GM18520 (cell line): Measurements from ENCODE around the gene PTX4.
"Not testable (repeated sequence)": the region's sequence is repeated elsewhere in the genome, so short reads cannot be mapped to it uniquely, and the experiment has no call there.

Source experiments
- ATAC-seq: cut with Tn5 transposase; IDR thresholded peaks from one replicate; pipeline ENCODE4 v1.9.1; 2021; ENCODE audit not compliant: unreplicated experiment

Gene PTX4

DNA sequence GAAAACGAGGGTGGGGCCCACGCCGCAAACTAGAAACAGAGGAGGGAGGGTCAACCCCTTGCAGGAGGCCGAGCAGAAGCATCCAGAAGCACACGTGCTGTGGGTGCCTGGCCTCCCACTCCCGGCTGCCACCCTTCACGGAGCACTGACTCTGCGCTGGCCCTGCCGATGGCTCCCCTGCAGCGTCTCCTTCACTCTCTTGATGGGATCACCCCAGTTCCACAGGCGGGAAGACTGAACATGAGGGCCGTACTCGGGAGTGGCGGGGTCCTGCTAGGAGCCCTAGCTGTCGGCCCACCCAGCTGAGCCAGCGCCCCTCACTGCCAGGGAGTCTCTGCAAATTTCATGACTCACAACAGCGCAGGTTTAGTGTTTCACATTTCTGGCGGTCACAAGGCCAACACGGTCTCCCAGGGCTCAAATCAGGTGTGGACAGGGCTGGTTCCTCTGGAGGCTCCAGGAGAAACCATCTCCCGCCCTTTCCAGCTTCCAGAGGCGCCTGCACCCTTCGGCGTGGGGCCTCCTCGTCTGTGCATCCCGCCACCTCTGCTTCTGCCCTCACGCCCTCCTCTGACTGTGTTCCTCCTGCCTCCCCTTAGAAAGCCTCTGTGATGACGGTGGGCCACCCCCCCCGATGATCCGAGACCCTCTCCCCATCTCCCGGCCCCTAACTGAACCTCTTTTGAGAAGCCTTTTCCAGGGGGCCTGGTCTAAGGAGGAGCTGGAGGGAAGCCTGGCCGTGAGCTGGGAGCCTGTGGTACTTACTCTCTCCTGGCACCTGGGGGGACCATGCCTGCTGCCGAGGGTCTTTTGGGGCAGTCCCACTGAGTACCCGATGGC lies 2.0 kb downstream of the PTX4 start:
- no peak for ATAC-seq

DNA sequence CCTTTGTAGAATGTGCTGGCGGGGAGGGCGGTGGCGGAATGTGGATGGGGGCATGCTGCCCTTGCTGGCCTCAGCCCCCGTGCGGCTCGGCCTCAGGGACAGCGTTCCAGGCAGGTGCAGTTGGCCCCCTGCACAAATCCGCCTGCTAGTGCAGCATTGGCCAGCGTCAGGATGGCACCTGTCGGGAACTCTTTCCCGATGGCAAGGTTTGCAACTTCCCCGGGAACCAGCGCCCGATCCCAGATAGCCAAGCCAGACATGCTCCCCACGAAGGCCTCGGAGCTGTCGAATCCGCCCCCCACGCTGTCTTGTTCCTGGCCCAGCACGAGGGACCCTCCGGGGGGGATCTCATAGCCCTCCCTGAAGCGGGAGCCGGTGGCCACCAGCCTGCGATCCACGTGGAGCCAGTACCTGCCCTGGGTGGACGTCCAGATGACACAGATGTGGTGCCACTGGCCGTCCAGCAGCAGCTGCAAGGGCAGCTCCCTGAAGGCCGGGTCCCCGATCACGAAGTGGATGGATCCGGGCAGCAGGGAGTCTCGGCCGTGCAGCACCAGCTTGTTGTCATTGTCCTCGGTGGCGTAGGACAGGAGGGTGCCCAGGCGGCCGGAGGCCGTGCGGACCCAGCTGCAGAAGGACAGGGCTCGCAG lies 2.8 kb downstream of the PTX4 start:
- no peak for ATAC-seq

DNA sequence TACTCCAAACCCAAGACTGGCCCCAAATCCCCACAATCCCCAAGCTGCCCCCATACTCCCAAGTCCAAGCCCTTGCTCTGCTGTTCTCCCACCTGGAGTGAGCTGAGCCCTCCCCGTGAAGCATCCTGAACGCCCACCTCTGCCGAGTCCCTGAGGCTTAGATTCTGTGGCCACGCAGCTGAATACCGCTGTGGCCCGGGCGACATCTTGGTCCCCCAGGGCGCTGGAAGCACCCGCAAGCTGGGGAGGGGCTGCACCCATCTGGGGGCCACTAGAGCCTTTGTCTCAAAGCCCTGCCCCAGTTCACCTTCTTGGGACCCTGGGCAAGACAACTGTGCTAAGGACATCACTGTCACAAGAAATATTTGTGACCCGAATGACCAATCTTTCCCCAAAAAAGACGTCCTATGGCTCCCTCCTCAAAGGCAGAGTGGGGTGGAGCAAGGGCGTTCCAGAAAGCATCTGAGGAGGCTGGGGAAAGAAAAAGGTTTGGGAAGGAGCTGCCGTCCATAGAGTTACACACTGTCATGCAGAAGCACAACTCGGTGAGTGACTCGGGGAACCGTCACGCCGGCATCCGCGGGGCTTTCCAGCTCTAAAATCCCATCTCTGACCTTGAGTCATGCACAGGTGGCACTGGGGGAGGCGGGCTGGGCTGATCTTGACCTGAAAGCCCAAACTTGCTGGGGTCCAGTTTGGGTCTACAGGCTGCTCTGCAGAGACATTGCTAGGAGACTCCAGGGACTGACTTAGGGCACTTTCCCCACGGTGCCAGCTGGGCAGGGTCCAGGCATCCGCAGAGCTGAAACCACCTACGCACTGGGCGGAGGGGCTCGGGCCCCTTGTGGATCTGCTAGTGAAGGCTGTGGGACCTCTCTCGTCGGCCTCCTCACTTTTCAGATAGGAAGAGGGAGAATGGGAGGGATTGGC lies 6.6 kb downstream of the PTX4 start:
- ATAC-seq: no peak

DNA sequence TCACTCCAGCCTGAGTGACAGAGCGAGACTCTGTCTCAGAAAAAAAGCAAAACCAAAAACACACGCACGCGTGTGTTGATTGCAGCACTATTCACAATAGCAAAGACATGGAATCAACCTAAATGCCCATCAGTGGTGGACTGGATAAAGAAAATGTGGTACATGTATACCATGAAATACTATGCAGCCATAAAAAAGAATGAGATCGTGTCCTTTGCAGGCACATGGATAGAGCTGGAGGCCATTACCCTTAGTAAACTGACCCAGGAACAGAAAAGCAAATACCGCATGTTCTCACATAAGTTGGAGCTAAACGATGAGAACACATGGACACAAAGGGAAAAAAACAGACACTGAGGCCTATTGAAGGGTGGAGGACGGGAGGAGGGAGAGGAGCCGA lies 9.8 kb downstream of the PTX4 start:
- ATAC-seq: not testable (repeated sequence)

DNA sequence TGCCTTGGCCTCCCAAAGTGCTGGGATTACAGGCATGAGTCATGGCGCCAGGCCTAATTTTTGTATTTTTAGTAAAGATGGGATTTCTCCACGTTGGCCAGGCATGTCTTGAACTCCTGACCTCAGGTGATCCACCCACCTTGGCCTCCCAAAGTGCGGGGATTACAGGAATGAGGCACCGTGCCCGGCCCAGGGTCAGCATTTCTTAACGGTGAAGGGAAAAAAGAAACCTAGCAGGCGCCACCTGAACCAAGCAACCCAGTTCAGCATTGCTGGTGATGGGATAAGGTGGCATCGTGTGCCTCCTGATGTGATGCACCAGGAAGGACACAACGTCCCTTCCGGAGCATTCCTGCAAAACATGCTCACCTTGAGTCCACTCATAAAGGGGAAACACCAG lies 11.7 kb downstream of the PTX4 start:
- ATAC-seq: no peak

DNA sequence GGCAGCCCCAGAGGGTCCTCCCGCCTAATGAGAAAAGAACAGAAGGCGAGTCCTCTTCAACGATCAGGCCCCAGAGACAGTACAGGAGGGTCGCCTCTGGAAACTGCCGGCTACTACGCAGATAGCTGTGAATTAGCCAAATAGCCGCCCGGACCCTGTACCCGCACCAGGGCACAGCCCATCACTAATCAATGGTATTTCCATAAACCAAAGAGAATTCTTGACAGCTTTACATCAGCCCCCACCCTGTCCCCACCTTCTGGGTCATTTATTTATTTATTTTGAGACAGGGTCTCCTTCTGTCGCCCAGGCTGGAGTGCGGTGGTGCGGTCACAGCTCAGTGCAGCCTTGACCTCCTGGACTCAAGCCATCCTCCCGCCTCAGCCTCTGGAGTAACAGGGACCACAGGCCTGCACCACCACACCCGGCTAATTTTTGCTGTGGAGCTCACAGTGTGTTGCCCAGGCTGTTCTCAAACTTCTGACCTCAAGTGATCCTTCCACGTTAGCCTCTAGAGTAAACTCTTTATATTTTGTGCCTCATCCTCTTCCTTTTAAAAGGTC lies 13.1 kb downstream of the PTX4 start:
- no peak for ATAC-seq

DNA sequence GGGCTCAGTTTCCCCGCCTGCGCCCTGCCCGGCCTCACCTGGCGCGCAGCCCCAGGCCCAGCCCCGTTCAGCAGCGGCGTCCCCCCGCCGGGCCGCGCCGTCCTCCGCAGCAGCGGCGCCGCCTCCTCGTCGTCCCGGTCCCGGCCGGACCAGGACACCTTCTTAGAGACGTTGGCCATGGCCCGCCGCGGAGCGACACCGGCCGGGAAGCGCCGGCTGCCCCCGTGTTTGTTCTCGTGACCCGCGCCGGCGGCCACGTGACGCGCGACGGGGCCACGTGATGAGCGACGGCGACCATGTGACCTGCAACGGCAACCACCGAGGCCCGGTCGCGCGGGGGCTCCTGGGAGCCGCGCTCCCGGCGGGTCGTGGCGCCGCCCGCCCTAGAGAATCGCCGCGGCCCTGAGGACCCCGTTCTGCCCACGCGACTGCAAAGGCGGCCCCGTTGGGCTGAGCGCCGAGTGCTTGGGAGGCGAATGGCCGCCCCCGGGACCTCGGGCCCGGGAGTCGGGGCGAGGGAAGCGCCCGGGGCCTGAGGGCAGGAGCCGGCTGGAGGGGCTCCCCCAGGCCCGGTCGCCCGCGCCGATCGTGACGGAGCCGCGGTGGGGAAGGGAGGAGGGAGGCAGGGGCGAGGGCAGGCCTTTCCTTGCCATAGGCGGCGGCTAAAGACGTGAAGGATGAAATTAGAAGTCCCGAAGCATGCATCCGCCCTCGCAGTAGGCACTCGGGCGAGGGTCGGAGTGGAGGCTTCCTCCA lies 13.8 kb downstream of the PTX4 start, which contains the start of gene CLCN7:
CLCN7 (minus strand) TSS at position 233 of the 756 bp plus-strand sequence; CDS start at position 179, 54 bp downstream.
- peak; percentile 72 for ATAC-seq

DNA sequence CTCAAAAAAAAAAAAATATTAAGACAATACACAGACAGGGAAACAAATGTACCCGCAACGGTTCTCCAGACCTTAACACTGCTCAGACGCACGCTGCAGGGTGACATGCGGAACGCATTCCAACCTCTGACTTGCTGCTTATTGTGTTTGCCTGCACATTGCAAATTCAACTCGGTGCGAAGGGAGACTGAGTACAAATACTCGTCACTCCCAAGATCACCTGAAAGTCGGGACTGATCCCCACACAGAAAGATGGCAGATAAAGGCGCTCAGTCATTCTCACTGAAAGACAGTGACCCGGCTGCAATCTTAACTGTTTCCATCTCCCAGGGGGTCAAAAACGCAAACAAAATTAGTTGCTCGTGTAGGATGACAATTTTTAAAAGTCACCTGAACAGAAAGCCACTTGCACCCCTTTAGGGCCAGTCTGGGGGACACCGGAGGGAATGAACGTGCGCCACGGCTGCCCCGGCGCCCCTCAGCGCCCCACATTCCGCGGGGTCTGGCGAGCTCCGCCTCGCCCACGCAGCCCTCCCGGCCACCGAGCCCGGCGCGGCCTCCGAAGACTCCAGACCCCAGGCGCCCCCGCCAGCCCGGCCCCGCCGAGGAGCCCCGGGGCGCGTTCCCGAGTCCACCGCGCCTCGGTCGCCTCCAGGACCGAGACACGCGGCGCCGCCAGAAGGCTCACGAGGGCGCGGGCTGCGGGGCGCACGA lies 14.5 kb downstream of the PTX4 start:
- peak; percentile 13 for ATAC-seq

DNA sequence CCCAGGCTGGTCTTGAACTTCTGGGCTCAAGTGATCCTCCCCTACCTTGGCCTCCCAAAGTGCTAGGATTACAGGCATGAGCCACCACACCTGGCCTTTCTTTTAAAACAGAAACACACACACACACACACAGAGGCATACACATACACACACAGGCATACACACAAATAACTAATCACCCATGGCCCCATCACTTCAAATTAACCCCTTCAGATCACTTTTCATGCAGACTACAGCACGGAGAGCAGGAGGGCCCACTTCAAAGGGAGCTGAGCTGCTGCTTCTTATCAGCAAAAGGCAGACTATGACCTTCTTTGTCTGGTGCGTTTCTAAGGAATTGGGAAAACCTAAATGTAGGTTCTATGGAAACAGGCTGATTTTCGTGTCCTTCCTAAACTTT lies 15.8 kb downstream of the PTX4 start:
- ATAC-seq: no peak

DNA sequence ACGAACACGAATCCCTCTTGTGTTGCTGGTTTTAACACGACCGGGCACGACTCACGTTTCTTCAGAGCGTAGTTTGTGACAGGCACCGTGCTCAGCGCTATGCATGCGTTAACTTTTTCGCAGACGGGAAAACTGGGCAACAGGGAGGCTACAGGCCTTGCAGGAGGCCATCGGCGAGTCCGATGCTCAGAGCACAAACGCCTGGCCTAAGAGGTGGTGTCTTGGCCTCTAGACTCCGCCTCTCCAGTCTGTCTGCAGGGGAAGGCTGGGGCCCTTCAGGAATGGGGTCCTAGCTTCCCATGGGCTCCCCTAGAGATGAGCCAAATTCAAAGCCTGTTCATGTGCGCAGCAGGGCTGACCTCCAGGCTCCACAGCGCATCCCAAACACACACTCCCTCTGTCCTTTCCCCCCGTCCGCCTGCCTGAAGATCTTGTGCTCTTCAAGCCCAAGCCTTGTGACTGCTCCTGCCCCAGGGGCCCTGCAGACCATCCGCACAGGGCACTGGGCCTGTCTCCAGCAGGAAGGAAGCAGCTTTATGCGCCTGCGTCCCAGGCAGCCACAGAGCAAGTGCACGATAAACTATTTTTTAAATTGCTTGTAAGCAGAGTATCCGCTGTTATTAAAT lies 17.1 kb downstream of the PTX4 start:
- ATAC-seq: no peak

DNA sequence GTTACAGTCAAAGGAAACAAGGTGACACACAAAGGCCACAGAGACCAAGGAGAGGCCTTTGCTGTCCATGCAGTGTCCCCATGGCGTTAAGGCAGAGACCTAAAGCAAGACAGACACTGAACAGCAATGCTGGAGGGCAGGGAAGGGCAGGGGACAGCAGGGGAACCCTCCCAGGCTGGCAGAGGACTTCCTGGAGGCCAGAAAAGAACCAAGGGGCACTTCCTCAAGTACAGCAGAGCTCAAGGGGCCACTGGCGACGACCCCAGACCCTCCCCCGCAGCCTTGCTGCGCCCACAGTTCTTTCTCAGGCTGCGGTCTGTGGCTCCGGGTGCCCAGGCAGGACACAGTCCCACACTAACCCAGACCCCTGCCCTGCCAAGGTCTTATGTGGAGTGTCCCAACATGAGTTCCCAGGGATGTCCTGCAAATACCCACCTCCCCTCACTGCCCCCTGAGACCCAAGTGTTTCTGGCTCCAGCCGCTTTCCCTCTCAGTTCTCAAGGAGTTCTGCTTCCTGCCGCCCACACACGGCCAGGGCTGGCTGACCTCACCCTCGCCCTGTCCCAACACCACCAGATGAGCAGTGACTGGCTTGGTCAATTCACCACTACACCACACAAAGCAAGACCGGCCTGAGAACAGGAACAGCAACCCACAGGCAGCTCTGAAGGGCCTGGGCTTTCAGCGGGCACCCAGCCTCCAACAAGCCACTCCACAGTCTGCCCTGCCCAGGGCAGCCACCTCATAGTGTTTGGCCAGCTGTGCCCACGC lies 18.1 kb downstream of the PTX4 start:
- no peak for ATAC-seq

DNA sequence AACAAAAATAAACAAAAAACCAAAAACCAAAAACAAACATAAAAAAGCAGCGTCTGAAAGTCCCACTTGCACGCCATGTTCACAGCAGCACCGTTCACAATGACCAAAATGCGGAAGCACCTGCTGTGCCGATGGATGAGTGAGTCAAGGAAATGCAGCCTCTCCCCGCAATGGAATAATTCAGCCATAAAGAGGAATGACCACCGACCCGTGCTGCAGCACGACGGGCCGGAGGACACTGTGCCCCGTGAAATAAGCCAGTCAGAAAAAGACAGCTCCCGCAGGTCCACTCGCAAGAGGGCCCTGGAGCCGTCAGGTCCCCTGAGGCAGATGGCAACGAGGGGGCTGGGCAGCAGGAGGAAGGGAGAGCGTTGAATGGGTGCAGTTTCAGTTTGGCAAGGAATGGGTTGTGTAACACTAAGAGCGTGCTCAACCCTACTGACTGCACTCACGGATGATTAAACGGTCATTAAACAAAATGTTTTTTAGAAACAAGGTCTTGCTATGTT lies 19.0 kb downstream of the PTX4 start:
- ATAC-seq: no peak

DNA sequence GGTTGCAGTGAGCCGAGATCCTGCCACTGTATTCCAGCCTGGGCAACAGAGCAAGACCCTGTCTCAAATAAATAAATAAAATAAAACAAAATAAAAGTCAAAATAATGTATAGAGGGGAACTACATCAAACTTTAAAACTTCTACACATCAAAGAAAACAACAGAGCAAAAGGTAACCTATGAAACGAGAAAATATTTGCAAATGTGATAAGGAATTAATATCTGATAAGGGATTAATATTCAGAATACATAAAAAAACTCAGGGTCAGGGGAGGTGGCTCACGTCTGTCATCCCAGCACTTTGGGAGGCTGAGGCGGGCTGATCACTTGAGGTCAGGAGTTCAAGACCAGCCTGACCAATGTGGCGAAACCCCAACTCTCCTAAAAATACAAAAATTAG lies 19.6 kb downstream of the PTX4 start:
- ATAC-seq: not testable (repeated sequence)

DNA sequence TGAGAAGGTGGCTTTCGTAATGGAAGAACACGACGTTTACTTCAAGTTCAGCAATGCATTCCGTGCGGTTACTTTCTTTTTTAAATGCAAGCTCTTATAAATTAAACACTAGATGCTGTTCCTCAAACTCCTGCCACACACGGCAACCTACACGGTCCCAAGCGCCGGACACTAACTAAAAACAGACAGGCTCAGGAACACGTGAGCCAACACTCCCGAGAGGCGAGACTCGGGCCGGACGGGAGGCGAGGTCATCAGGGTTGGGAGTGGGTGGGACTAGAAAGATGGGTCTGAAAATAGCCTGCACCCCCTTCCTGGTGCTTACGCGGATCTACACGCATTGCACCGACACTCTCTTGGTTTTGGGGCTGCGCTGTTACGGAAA lies 20.3 kb downstream of the PTX4 start:
- no peak for ATAC-seq

DNA sequence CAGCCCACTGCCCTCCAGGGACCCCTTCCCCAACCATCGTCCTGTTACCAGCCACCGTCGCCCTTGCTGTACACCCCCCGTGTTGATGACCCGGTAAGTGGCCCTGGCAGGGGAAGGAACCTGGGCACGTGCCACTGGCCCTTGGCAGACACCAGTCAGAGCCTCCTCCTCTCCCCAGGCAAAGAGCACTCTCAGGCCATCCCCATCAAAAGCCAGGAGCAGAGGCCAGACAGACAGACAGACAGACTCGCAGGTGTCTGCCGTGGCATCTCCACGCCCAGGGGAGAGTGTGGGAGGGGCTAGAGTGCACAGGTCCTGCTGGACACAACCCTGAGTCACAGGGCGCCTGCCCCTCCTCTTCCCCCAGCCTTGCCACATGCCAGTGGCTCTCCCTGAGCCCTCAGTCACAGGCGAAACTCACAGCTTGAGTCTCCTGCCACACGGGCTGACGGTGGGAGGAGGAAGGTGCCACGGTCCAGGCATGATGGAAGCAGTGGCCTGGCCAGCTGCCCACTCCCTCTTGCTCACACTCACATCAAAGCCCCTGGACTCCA lies 21.7 kb downstream of the PTX4 start:
- no peak for ATAC-seq

DNA sequence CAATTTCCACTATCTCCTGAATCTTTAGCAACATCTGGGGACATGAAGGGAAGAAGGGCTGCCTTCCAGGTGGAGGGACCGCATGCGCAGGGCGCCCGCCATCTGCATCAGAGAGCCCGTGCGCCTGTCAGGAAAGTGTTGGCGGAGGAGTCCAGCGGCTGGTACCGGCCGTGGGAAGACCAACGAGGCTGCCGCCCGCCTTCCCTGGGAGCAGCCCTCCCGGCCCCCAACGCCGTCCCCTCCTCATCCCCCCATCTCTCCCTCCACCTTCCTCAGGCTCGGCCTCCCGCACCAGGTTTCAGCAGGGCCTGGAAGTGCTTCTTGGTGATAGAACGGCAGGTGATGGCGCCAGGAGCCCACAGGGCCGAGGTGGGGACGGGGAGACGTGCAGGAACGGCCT lies 22.7 kb downstream of the PTX4 start:
- ATAC-seq: no peak

DNA sequence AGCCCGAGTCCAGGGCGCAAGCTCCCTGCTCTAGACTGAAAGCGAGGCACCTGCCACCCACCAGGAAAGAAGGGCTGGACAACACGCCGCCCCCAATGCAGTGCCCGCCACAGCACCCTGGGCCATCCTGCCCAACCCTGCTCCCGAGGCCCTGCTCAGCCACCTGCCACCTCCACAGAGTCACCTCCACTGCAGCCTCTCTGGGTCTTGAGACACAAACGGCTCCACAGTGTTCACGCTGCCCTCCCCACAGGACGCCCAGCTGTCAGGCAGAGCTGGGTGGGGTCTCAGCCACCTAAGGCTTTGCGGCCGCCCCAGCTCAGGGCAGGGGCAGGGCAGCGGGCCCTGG lies 23.2 kb downstream of the PTX4 start:
- ATAC-seq: no peak

DNA sequence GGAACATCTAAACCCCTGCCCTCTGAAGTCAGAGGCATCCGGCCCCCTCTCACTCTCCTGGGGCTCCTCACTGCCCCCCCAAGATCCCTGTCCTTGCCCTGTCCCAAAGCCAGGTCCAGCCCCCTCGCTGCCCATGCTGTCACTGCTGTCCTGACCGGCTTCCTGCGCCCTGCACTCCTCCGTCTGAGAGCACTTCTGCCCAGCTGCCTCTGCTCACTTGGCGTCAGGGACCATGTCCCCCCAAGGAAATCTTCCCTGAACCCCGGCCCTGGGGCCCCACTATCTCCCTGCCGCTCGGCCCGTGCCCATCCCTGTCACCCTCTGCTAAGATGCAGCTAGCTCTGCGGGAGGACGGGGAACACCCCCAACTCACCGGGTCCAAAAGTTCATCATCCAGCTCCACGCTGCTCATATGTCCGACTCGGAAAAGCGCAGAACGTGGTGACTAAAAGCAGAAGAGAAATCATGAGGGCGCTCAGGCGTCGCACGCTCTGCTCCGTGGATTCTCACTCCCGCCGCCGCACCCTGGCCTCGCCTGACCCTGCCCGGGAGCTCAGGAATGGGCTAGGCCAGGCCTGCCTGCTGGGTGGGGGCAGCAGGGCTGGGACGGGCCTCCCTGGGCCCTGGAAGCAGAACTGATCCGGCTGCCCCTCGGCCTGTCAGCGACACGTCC lies 23.7 kb downstream of the PTX4 start:
- no peak for ATAC-seq
